Liver (tissue), 9 donors: Measurements from ENCODE around the gene PLA2G4B. TPM values are rescaled to one million over a fixed set of nuclear protein-coding genes. Genes with fewer than 3 reads are reported as not detected.

Experiments used
- DNase-seq: peaks from one replicate; pipeline ENCODE4 v3.0.0-alpha.2; 2017; ENCODE audit warnings: low spot score
- H3K27ac ChIP-seq, 2 donors: one replicate each; pipeline ENCODE4 v1.7.0; 2013; ENCODE audit warnings: inconsistent platforms in 2 of 2, low read length in 2 of 2, control low read depth in 1 of 2, low read depth in 1 of 2, mild to moderate bottlenecking in 1 of 2
- H3K27me3 ChIP-seq, 4 donors: one replicate each; pipeline versions ENCODE4 v1.6.1 to v1.7.0; 2013; ENCODE audit warnings: low read length in 3 of 4, inconsistent platforms in 1 of 4, mild to moderate bottlenecking in 1 of 4, moderate library complexity in 1 of 4; ENCODE audit not compliant: control insufficient read depth in 4 of 4, insufficient read depth in 4 of 4
- H3K36me3 ChIP-seq, 4 donors: one replicate each; pipeline versions ENCODE4 v1.6.1 to v1.7.0; 2013; ENCODE audit warnings: low read length in 3 of 4, mild to moderate bottlenecking in 3 of 4, low read depth in 1 of 4, moderate library complexity in 1 of 4; ENCODE audit not compliant: control insufficient read depth in 4 of 4, insufficient read depth in 3 of 4
- H3K4me1 ChIP-seq, 4 donors: one replicate each; pipeline versions ENCODE4 v1.6.1 to v1.7.0; 2013; ENCODE audit warnings: low read length in 3 of 4, mild to moderate bottlenecking in 3 of 4, moderate library complexity in 1 of 4; ENCODE audit not compliant: control insufficient read depth in 4 of 4, insufficient read depth in 4 of 4
- H3K4me3 ChIP-seq, 3 donors: one replicate each; pipeline versions ENCODE4 v1.6.1 to v1.7.0; 2013; ENCODE audit warnings: low read length in 3 of 3, control low read depth in 1 of 3, low read depth in 1 of 3, mild to moderate bottlenecking in 1 of 3
- H3K9ac ChIP-seq, 2 donors: one replicate each; pipeline ENCODE4 v1.7.0; 2013; ENCODE audit warnings: low read length in 2 of 2, mild to moderate bottlenecking in 2 of 2, moderate library complexity in 2 of 2, control low read depth in 1 of 2, low read depth in 1 of 2
- H3K9me3 ChIP-seq, 4 donors: one replicate each; pipeline versions ENCODE4 v1.6.1 to v1.7.0; 2013; ENCODE audit warnings: low read length in 3 of 4; ENCODE audit not compliant: control insufficient read depth in 4 of 4
- CTCF ChIP-seq: fragments of 150-350 bp; IDR thresholded peaks from 2 replicates; pipeline ENCODE4 v1.5.1; 2017; ENCODE audit warnings: improper control_type of control experiment, low read depth, low read length; ENCODE audit not compliant: missing input control
- EGR1 ChIP-seq, 2 donors: IDR thresholded peaks; 2 replicates each; pipeline ENCODE4 v1.6.1; 2016 to 2018; ENCODE audit warnings: antibody characterized with exemption in 2 of 2, low read depth in 2 of 2
- FOXA1 ChIP-seq: IDR thresholded peaks from 2 replicates; pipeline ENCODE4 v1.6.1; 2016; ENCODE audit warnings: antibody characterized with exemption
- FOXA2 ChIP-seq: IDR thresholded peaks from 2 replicates; pipeline ENCODE4 v1.6.1; 2016; ENCODE audit warnings: antibody characterized with exemption
- GABPA ChIP-seq, 2 donors: IDR thresholded peaks in 1 of 2; conservative IDR thresholded peaks in 1 of 2; 2 replicates each; pipeline ENCODE4 v1.6.1; 2016; ENCODE audit warnings: antibody characterized with exemption in 2 of 2, mild to moderate bottlenecking in 1 of 2, moderate library complexity in 1 of 2
- HNF4A ChIP-seq, 2 donors: conservative IDR thresholded peaks; 2 replicates each; pipeline ENCODE4 v1.6.1; 2016; ENCODE audit warnings: antibody characterized with exemption in 2 of 2, mild to moderate bottlenecking in 2 of 2
- HNF4G ChIP-seq: IDR thresholded peaks from 2 replicates; pipeline ENCODE4 v1.6.1; 2016; ENCODE audit warnings: antibody characterized with exemption
- JUND ChIP-seq, 2 donors: IDR thresholded peaks; 2 replicates each; pipeline ENCODE4 v1.6.1; 2016; ENCODE audit warnings: antibody characterized with exemption in 2 of 2
- MAX ChIP-seq: IDR thresholded peaks from 2 replicates; pipeline ENCODE4 v1.6.1; 2016; ENCODE audit warnings: antibody characterized with exemption
- NR2F2 ChIP-seq: IDR thresholded peaks from 2 replicates; pipeline ENCODE4 v1.6.1; 2016; ENCODE audit warnings: antibody characterized with exemption
- RAD21 ChIP-seq, 2 donors: IDR thresholded peaks; 2 replicates each; pipeline ENCODE4 v1.6.1; 2016; ENCODE audit warnings: antibody characterized with exemption in 2 of 2, mild to moderate bottlenecking in 2 of 2
- REST ChIP-seq: IDR thresholded peaks from 2 replicates; pipeline ENCODE4 v1.6.1; 2016; ENCODE audit warnings: antibody characterized with exemption, mild to moderate bottlenecking
- RXRA ChIP-seq, 2 donors: IDR thresholded peaks; 2 replicates each; pipeline ENCODE4 v1.6.1; 2017 to 2018; ENCODE audit warnings: antibody characterized with exemption in 2 of 2, mild to moderate bottlenecking in 1 of 2
- SP1 ChIP-seq: IDR thresholded peaks from 2 replicates; pipeline ENCODE4 v1.6.1; 2018; ENCODE audit warnings: antibody characterized with exemption, mild to moderate bottlenecking
- TAF1 ChIP-seq: conservative IDR thresholded peaks from 2 replicates; pipeline ENCODE4 v1.6.1; 2016; ENCODE audit warnings: antibody characterized with exemption, mild to moderate bottlenecking
- YY1 ChIP-seq: IDR thresholded peaks from 2 replicates; pipeline ENCODE4 v1.6.1; 2016; ENCODE audit warnings: antibody characterized with exemption, mild to moderate bottlenecking
- WGBS: extraction: QIAGEN DNeasy Blood & Tissue Kit; methylation state at CpG from one replicate; pipeline ENCODE4 v1.1.7; 2013; 5-methylcytosine and 5-hydroxymethylcytosine counted together
- polyA plus RNA-seq, 2 donors: library from polyadenylated mRNA; stranded (reverse) in 1 of 2; unstranded in 1 of 2; fragments of 200-250 nt in 1 of 2; fragments of >200 nt in 1 of 2; fragmentation: Nextera tagmentation in 1 of 2; extraction: Ambion mirVana in 1 of 2; gene quantifications; one replicate each; pipeline versions ENCODE4 v1.2.1 to v1.2.3, GENCODE V29; 2013 to 2015
- total RNA-seq, 2 donors: library from RNA; depleted of rRNA; stranded (reverse); fragments of >200 nt; gene quantifications; one replicate each; pipeline ENCODE4 v1.2.3, GENCODE V29; 2014
- TF ChIP-seq, protein P1 (sequence below): IDR thresholded peaks from 2 replicates; pipeline ENCODE4 v1.6.1; 2016; ENCODE audit warnings: antibody characterized with exemption
- TF ChIP-seq, protein P2 (sequence below): IDR thresholded peaks from 2 replicates; pipeline ENCODE4 v1.6.1; 2016; ENCODE audit warnings: antibody characterized with exemption
- donor health status: healthy.
- donor health status: healthy.
- donor health status: healthy.
- donor health status: healthy.
- donor health status: healthy.

Gene PLA2G4B
- total and polyA plus RNA-seq, 4 donors, result 0.33 to 3.6 (median 2.3) TPM

- no peak for DNase-seq
- Histone ChIP-seq H3K27ac (no peak overlapping the region), H3K9ac (no peak overlapping the region), H3K36me3 (no peaks in the 10 kb centered on the region), H3K27me3 (no peaks in the 10 kb centered on the region), H3K9me3 (no peaks in the 10 kb centered on the region), H3K4me3 (no peak overlapping the region), H3K4me1 (peaks cover 21 to 35% (median 28%) of the 10 kb centered on the region in 4 donors)
- 93% methylated on average over 10 of the region's 10 CpGs for WGBS
- no peak for TF ChIP-seq SP1
- TF ChIP-seq CTCF, result no peak
- no peak for TF ChIP-seq MAX
- no peak for TF ChIP-seq FOXA1
- TF ChIP-seq TAF1, result no peak
- TF ChIP-seq RXRA (IDR thresholded peaks at IDR 0.05), result no peak
- TF ChIP-seq JUND (IDR thresholded peaks at IDR 0.05), result no peak
Measured at GRCh38 chr15:41878355-41878699, 39.7 kb downstream of the PLA2G4B start.

DNA sequence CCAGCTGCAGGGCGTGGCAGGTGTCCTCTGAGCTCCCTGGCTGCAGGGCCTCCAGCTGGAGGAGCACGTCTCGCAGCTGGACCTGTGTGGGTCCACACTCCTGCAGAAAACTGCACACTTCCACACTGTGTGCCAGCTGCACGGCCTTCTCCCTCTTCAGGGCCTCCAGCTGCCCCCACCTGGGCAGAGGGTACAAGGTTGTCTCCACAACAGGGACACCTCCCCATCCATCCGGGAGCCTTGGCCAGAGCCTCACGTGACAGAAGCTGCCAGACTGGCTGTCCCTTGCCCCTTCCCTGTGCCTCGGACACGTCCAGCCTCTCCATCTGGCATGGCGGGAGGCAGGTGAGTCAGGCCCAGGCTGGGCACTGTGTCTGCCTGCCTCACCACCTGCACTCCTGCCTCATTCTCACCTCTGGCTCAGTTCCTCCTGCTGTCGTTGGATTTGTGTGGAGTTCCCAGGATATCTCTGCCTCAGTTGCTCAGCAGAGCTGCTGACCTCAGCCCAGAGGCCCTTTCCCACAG is 40.7 kb downstream of the PLA2G4B start:
- Histone ChIP-seq H3K27ac (no peak overlapping the region), H3K4me3 (no peak overlapping the region), H3K4me1 (peaks cover 21 to 40% (median 32%) of the 10 kb centered on the region in 4 donors), H3K9ac (no peak overlapping the region), H3K36me3 (no peaks in the 10 kb centered on the region), H3K27me3 (no peaks in the 10 kb centered on the region), H3K9me3 (no peaks in the 10 kb centered on the region)
- WGBS, result 93% methylated on average over 10 of the region's 10 CpGs
- TF ChIP-seq FOXA2, result no peak
- TF ChIP-seq GABPA (IDR thresholded peaks at IDR 0.05 in 1 of 2, conservative IDR thresholded peaks at IDR 0.05 in 1 of 2), result no peak
- TF ChIP-seq NR2F2, result no peak
- TF ChIP-seq, protein P1, sequence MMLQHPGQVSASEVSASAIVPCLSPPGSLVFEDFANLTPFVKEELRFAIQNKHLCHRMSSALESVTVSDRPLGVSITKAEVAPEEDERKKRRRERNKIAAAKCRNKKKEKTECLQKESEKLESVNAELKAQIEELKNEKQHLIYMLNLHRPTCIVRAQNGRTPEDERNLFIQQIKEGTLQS, result no peak
- TF ChIP-seq YY1, result no peak
- TF ChIP-seq CTCF, result no peak
- TF ChIP-seq TAF1, result no peak
- no peak for TF ChIP-seq HNF4G
- TF ChIP-seq EGR1 (IDR thresholded peaks at IDR 0.05; ENCODE audit: low read depth in 2 of 2), result no peak
- TF ChIP-seq, protein P2, sequence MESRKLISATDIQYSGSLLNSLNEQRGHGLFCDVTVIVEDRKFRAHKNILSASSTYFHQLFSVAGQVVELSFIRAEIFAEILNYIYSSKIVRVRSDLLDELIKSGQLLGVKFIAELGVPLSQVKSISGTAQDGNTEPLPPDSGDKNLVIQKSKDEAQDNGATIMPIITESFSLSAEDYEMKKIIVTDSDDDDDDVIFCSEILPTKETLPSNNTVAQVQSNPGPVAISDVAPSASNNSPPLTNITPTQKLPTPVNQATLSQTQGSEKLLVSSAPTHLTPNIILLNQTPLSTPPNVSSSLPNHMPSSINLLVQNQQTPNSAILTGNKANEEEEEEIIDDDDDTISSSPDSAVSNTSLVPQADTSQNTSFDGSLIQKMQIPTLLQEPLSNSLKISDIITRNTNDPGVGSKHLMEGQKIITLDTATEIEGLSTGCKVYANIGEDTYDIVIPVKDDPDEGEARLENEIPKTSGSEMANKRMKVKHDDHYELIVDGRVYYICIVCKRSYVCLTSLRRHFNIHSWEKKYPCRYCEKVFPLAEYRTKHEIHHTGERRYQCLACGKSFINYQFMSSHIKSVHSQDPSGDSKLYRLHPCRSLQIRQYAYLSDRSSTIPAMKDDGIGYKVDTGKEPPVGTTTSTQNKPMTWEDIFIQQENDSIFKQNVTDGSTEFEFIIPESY, result no peak
- TF ChIP-seq MAX, result no peak
- no peak for TF ChIP-seq FOXA1
- no peak for TF ChIP-seq HNF4A (conservative IDR thresholded peaks at IDR 0.05)
- no peak for TF ChIP-seq REST
- TF ChIP-seq JUND (IDR thresholded peaks at IDR 0.05), result no peak
- no peak for TF ChIP-seq RXRA (IDR thresholded peaks at IDR 0.05)
- no peak for TF ChIP-seq SP1
- no peak for TF ChIP-seq RAD21 (IDR thresholded peaks at IDR 0.05)
- no peak for DNase-seq
